Activated CD4-positive, CD25-positive, alpha-beta regulatory T cell treated with anti-CD3 and anti-CD28 coated beads, Interleukin-2, amount 50 U/mL, for 16 hours (primary cell): ENCODE measurements around the gene SPDEF.

Source experiments
- DNase-seq: peaks from one replicate; pipeline ENCODE4 v3.0.0-alpha.2; 2020; ENCODE audit warnings: low read depth, low spot score

SPDEF gene

GRCh38 chr6:34515473-34516387, 40.4 kb downstream of the SPDEF start:
- no peak for DNase-seq

DNA sequence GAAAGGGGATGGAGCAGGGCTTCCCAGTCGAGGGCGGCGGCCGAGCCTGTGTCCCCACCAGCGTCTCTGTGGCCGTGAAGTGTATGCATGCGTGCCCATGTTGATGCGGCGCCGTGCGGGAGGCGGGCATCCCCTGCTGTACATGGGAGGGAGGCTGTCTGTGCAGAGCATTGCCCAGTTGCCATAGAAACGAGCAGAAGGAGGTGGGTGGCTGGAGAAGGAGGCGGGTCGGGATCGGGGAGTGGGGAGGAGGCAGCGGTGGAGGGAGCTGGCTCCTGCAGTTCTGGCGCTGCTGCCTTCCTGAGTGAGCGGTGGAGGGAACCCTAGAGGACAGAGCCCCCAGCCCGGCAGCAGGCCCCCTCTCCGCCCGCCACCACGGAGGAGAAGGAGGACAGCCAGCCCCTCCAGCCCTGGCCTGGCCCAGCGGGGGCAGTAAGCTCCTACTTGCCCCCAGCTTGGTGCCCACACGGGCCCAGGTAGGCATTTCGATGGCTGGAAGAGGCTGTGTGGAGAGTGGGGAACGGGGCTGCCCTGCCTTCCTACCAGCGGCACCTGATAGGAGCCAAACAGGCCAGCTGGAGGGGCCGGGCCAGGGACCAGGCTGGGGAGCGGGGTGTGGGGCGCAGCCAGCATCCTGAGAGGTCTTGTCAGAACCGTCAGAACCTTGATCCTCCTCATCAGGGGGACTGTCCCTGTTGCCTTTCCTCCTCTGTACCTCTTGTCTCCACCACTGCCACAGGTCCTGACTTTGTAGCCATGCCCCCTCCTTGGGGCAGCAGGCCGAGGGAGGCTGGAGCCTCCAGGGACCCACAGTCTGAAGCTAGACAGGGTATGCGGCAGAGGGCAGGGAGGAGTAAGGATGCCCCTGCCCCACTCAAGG, 41.3 kb downstream of the SPDEF start:
- DNase-seq, result no peak

- no peak for DNase-seq
These were observed 42.0 kb downstream of the SPDEF start for GRCh38 chr6:34514112-34514511.

GRCh38 chr6:34513646-34514045, 42.5 kb downstream of the SPDEF start:
- no peak for DNase-seq

- no peak for DNase-seq
These were observed 43.4 kb downstream of the SPDEF start for GRCh38 chr6:34512738-34513115.

GRCh38 chr6:34511915-34512737, 44.0 kb downstream of the SPDEF start:
- no peak for DNase-seq

DNA sequence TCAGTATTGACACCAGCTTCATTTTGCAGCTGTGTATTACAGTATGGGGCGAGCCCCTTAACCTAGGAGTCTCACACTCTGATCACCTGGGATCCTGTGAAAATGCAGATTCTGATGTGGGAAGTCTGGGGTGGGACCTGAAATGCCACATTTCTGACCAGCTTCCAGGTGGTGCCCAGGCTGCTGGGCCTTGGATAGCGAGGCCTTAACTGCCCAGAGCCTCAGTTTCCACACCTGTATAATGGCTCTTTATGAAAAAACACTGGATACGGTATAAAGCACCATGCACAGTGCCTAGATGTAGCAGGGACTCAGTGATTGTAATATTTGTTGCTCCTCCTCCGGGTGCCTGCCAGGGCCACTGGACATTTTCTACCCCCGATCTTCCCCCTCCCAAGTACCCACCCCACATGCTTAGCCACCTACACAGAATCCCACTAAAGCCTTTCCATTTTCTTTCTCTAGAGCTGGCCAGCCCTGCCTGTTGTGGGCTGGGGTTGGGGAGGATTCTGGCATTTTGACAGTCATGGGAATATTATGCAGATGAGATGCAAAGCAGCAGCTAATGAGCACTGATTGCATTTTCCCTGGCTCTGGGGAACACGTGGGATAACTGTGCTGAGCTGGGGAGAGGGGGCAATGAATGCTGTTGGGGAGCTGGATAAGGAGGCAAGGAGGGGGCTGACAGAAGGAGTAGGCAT, 44.8 kb downstream of the SPDEF start:
- no peak for DNase-seq

GRCh38 chr6:34510299-34510698, 45.8 kb downstream of the SPDEF start:
- no peak for DNase-seq

GRCh38 chr6:34509782-34510181, 46.3 kb downstream of the SPDEF start:
- DNase-seq, result no peak

GRCh38 chr6:34508425-34508824, 47.7 kb downstream of the SPDEF start:
- no peak for DNase-seq

DNA sequence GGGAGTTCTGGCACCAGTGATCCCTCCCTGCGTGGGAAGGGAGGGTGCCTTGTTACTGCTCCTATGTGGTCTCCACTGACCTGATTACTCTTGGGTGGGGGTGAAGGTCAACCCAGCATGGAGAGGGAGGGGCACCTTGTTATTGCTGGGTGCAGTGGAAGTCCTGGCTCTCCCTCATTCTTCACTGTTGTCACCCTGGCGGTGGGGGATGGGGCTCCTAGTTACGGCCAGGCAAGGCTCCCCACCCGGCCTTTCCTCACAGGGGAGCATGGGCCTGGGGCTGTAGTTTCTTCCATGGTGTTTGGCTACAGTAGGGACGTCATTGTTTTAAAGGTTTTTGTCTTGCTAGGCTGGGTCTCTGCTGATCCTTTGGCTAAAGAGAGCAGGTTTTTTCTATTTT, 49.4 kb downstream of the SPDEF start:
- DNase-seq, result no peak

DNA sequence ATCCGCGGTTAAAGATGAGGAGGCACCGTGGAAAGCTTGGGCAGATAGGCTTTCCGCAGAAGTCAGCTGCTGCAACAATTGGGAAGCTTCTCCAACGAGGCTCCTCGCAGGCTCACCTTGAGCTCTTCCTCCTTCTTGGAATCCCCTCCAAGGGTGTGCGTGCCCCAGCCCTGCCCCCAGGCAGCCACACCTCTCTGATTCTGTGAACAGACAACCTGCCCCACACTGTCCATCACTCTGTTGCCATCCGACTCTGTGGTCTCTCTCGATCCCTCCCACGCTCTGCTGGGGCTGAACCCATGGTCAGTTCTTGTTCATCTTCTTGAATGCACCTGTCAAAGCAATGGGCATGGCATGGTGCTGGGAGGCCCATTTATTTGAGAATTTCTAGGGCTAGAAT, 58.7 kb downstream of the SPDEF start:
- no peak for DNase-seq

GRCh38 chr6:34496103-34496685, 59.9 kb downstream of the SPDEF start:
- DNase-seq, result no peak

- no peak for DNase-seq
These were observed 61.2 kb downstream of the SPDEF start for GRCh38 chr6:34494973-34495372.

- DNase-seq, result no peak
These were observed 62.8 kb downstream of the SPDEF start for GRCh38 chr6:34493344-34493743.

- no peak for DNase-seq
These were observed 65.1 kb downstream of the SPDEF start for GRCh38 chr6:34491091-34491430.

DNA sequence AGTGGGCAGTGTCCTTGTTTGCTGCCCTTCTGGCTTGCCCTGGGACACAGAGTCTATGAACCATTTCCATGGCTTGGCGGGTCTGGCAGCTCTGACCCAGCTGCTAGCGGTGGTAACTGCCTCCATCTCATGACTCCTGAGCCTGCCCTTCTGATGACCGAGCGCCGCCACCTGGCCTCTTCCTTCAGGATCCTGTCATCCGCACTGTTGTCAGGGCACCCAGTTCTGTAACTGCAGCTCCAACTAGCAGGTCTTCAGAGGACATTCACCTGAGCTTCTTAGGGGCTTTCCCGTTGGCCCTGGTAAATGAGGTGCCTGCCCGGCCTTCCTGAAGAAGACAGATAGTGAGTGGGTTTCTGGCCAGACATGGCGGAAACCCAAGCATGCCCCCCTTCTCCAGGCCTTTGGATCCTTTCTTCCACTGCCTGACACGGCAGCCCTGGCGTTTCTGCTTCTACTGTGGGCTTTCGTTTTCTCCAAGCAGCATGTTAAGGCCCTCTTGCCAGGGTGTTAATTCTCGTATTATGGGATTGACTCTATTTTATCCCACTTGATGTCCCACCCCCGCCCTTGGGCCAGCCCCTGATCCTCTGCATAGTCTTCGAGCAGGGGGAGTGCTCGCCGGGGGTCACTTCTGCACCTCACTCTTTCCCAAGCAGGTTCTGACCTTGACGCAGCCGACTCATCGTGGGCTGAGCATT, 65.6 kb downstream of the SPDEF start:
- DNase-seq, result no peak

GRCh38 chr6:34489207-34489805, 66.8 kb downstream of the SPDEF start:
- DNase-seq, result no peak
